ENCODE measurements around the gene POPDC2. TPM values are rescaled to one million over a fixed set of nuclear protein-coding genes. Genes with fewer than 3 reads are reported as not detected.

Gene POPDC2
- total RNA-seq, 2 experiments from 2014 or later = 0.72 to 1.5 TPM

DNA sequence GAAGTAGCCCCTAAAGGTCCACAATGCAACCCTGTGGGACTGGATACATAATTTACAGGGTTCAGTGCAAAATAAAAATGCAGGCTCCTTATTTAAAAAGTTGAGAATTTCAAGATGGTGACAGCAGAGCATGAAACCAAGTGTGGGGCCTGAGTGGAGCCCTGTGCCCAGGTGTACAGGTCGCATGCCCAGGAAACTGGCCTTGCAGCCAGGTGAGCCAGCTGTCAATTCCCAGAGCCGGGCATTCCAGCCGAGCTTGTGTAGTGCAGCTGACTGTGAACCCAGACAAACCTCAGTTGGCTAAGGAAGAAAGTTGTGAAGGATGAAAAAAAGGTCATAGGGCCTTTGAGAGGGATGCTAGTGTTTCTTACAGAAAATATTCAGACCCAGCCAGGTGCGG is 27.6 kb downstream of the POPDC2 start:
- no peak for DNase-seq
- intact Hi-C loops (cut with micrococcal nuclease) = no loop called here
- no peak overlapping the region for H3K4me3 Mint-ChIP-seq

DNA sequence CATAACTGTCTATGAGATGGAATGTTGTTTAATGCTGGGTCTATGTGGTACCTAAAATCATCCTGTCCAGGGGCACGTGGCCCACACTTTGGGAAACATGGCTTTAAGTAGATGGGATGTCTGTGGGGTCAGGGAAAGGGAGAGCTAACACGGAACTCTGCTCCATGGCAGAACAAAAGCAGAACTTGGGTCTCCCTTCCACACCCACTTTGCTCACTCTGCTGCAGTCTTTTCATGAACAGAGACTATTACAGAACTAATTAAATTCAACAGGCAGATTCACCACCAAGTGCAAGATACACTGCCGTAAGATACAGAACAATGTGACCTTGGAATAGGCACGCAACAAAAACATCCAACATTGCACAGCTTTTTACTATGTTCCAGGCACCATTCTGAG is 28.2 kb downstream of the POPDC2 start:
- CTCF ChIA-PET = no interaction called here
- H3K4me1 Mint-ChIP-seq (ENCODE audit: low read depth) = peaks cover 24% of the 10 kb centered on the region
- DNase-seq = no peak
- H3K27me3 Mint-ChIP-seq (ENCODE audit: low read depth) = peaks cover 12% of the 10 kb centered on the region
- intact Hi-C loops (cut with micrococcal nuclease) = no loop called here
- H3K9me3 Mint-ChIP-seq = no peaks in the 10 kb centered on the region
- no peaks in the 10 kb centered on the region for H3K36me3 Mint-ChIP-seq (ENCODE audit: low read depth)
- no peak overlapping the region for H3K4me3 Mint-ChIP-seq
- no peak overlapping the region for H3K27ac Mint-ChIP-seq

More for the DNA sequence above, 27.6 kb downstream of the POPDC2 start:
- H3K9me3 Mint-ChIP-seq = no peaks in the 10 kb centered on the region
- peaks cover 22% of the 10 kb centered on the region for H3K4me1 Mint-ChIP-seq (ENCODE audit: low read depth)
- peaks cover 1% of the 10 kb centered on the region for H3K36me3 Mint-ChIP-seq (ENCODE audit: low read depth)
- CTCF ChIA-PET = no interaction called here
- no peak overlapping the region for H3K27ac Mint-ChIP-seq
- H3K27me3 Mint-ChIP-seq (ENCODE audit: low read depth) = peaks cover 6% of the 10 kb centered on the region

DNA sequence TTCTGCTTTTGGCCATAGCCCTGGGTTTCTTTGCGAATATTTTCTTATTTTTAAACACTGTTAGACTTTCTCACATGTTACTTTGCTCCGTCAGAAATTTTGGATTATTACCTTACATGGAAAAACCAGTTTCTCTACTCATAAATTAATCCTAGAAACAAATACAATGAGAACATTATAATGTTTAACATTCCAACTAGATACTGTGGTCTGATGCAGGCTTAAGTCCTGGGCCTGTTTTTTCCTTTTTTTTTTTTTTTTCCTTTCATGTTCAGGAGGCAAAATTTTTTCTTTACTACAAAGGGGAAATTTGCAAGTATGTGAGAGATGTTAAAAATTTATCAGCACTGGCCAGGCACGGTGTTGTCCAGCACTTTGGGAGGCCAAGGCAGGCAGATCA is 28.9 kb downstream of the POPDC2 start:
- H3K4me3 Mint-ChIP-seq = no peak overlapping the region
- peaks cover 12% of the 10 kb centered on the region for H3K27me3 Mint-ChIP-seq (ENCODE audit: low read depth)
- intact Hi-C loops (cut with micrococcal nuclease) = no loop called here
- no peak overlapping the region for H3K27ac Mint-ChIP-seq
- no peaks in the 10 kb centered on the region for H3K9me3 Mint-ChIP-seq
- no peak for DNase-seq
- no peaks in the 10 kb centered on the region for H3K36me3 Mint-ChIP-seq (ENCODE audit: low read depth)
- peaks cover 24% of the 10 kb centered on the region for H3K4me1 Mint-ChIP-seq (ENCODE audit: low read depth)
- CTCF ChIA-PET = no interaction called here

DNA sequence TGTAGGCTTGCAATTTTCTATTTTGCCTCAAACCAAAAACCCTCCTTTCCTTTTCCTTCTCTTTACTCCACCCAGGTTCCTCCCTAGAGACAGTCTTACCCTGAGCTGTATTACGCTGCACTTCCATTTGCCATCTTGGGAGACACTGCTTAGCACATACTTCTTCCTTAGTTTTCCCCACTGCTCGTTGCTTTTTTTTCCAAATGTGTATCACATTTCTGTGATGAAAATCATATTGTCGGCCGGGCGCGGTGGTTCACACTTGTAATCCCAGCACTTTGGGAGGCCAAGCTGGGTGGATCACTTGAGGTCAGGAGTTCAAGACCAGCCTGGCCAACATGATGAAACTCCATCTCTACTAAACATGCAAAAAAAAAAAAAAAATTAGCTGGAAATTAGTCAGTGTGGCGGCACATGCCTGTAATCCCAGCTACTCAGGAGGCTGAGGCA is 29.5 kb downstream of the POPDC2 start:
- Mint-ChIP-seq H3K36me3 (ENCODE audit: low read depth) (no peaks in the 10 kb centered on the region), H3K4me1 (ENCODE audit: low read depth) (peaks cover 24% of the 10 kb centered on the region), H3K27me3 (ENCODE audit: low read depth) (peaks cover 17% of the 10 kb centered on the region), H3K9me3 (no peaks in the 10 kb centered on the region), H3K4me3 (no peak overlapping the region), H3K27ac (no peak overlapping the region)
- CTCF ChIA-PET = no interaction called here
- DNase-seq = no peak
- intact Hi-C loops (cut with micrococcal nuclease) = no loop called here

DNA sequence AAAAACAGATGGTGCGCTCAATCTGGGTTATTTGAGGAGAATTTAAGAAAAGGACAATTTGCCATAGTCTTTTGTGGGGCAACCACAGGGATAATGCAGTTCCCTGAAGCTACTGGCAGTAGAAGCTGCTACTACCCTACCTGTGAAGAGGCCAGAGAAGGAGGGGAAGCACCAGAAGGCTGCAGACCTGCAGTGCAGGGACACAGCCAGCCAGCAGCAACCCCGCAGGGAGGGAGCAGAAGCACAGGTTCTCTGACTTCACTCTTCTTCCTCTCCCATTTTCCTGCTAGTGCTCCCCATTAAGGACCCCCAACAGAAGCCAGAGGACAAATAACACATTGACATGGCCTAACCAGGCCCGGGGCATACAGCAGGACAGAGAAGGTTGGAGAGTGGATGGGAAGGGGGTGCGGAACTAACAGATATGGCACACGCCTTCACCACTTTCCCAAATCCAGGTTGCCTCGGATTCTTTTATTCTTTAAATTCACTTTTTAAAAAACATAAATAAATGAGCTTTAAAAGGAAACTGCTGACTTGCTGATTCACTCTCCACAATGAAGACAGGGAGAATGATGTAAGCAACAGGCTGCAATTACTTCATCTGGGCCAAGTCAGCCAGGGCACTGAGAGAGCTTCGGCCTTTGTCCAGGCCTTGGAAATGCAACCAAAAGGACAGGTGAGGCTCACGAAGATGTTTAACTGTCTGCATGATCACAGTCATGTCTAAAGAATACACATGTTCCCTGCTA is 30.1 kb downstream of the POPDC2 start:
- Mint-ChIP-seq H3K4me3 (no peak overlapping the region), H3K4me1 (ENCODE audit: low read depth) (peaks cover 24% of the 10 kb centered on the region), H3K27me3 (ENCODE audit: low read depth) (peaks cover 17% of the 10 kb centered on the region), H3K27ac (no peak overlapping the region), H3K9me3 (no peaks in the 10 kb centered on the region), H3K36me3 (ENCODE audit: low read depth) (no peaks in the 10 kb centered on the region)
- intact Hi-C loops (cut with micrococcal nuclease) = no loop called here
- CTCF ChIA-PET = no interaction called here
- DNase-seq = no peak

DNA sequence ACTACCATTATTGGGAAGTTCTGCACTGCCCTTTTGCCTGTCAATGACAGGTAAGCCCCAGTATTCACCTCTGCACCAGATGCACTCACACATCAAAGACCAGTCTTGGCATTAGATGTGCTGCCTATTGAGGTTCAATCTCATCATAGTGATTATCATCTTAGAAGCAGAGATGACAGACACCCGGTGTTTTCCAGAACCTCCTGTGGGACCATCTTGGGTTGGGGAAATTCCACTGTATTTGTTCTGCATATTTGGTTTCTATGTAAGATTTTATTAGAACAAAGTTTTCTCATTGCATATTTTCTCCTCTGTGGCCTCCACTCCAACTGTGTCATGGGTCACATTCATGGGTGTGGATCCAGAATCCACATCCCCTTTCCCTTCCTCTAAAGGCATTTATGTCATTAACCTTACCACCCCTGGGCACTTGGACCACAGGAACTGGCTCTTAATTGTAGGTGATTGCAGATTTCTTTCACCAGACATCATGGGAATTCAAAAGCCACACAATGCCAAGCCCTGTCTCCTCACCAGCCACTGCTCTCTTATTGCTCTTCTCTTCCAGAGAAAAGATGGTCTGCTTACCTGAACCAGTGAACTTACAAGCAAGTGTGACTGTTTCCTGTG is 31.5 kb downstream of the POPDC2 start:
- H3K36me3 Mint-ChIP-seq (ENCODE audit: low read depth) = no peaks in the 10 kb centered on the region
- no peak overlapping the region for H3K27ac Mint-ChIP-seq
- intact Hi-C loops (cut with micrococcal nuclease) = loop anchor here (1.0 kb wide), 1 partner anchor 10 kb away; no protein-coding TSS in a partner anchor
- no peak overlapping the region for H3K4me3 Mint-ChIP-seq
- H3K9me3 Mint-ChIP-seq = no peaks in the 10 kb centered on the region
- no peak for DNase-seq
- peaks cover 17% of the 10 kb centered on the region for H3K27me3 Mint-ChIP-seq (ENCODE audit: low read depth)
- CTCF ChIA-PET = no interaction called here
- peaks cover 24% of the 10 kb centered on the region for H3K4me1 Mint-ChIP-seq (ENCODE audit: low read depth)

DNA sequence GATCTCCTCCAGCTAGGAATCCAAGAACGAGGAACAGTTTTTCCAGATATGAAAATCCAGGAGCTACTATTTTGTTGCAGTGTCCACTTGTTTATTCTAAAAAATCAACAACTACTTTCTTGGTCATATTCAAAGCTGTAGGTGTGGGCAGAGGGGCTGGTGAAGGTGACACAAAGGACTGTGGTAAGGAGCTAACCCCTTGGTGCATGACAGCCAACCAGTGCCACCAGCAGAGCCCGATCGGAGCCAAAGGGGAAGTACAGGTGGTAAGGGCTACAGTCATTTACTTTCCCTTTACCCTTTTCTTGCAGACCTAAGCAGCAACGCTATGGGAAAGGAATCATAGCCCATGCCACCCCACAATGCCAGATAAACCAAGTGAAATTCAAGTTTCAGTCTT is 32.0 kb downstream of the POPDC2 start:
- H3K4me3 Mint-ChIP-seq = no peak overlapping the region
- no peaks in the 10 kb centered on the region for H3K36me3 Mint-ChIP-seq (ENCODE audit: low read depth)
- intact Hi-C loops (cut with micrococcal nuclease) = loop anchor here (1.0 kb wide), 1 partner anchor 11 kb away; no protein-coding TSS in a partner anchor
- H3K27me3 Mint-ChIP-seq (ENCODE audit: low read depth) = peaks cover 17% of the 10 kb centered on the region
- CTCF ChIA-PET = no interaction called here
- peaks cover 24% of the 10 kb centered on the region for H3K4me1 Mint-ChIP-seq (ENCODE audit: low read depth)
- H3K27ac Mint-ChIP-seq = no peak overlapping the region
- no peaks in the 10 kb centered on the region for H3K9me3 Mint-ChIP-seq
- peak; percentile 41 for DNase-seq

DNA sequence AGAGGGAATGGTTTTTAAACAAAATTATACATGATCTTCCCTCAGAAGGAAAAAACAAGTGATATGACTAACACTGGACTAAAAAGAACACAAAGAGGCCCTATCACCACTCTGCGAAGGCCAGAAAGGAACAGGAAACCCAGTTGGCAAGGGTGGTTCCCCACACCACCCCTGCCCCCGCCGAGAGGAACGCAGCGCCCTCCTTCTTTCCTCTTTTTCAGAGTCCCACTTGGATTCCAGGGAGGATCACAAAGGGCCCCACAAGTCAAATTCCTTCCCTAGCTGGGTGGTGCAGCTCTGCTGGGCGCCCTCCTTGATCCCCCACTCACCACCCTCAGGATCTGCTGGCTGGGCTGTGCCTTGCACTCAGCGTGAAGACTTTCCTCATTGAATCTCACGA is 32.9 kb downstream of the POPDC2 start:
- no peak overlapping the region for H3K4me3 Mint-ChIP-seq
- CTCF ChIA-PET = no interaction called here
- H3K9me3 Mint-ChIP-seq = no peaks in the 10 kb centered on the region
- H3K4me1 Mint-ChIP-seq (ENCODE audit: low read depth) = peaks cover 24% of the 10 kb centered on the region
- peak; percentile 30 for DNase-seq
- H3K27ac Mint-ChIP-seq = no peak overlapping the region
- no peaks in the 10 kb centered on the region for H3K36me3 Mint-ChIP-seq (ENCODE audit: low read depth)
- peaks cover 17% of the 10 kb centered on the region for H3K27me3 Mint-ChIP-seq (ENCODE audit: low read depth)
- intact Hi-C loops (cut with micrococcal nuclease) = no loop called here

DNA sequence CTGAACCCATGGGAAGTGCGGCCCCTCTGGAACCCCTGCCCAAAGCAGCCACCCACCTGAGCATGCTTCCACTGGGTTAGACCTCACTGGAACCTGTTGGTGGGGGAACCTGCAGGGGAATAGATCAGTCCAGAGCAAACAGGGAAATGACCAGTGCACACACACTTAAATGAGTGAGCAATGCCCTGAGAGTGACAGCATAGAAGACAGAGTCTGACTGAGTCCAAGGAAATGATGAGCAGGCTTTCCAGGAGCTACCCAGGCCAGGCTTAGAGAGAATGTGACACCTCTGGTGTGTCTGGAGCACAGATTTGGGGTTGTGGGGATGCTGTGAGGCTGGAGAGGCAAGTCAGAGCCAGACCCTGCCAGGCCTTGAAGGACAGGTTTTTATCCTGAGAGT is 34.2 kb downstream of the POPDC2 start:
- Mint-ChIP-seq H3K27ac (no peak overlapping the region), H3K4me1 (ENCODE audit: low read depth) (peaks cover 24% of the 10 kb centered on the region), H3K27me3 (ENCODE audit: low read depth) (peaks cover 14% of the 10 kb centered on the region), H3K9me3 (no peaks in the 10 kb centered on the region), H3K36me3 (ENCODE audit: low read depth) (no peaks in the 10 kb centered on the region), H3K4me3 (no peak overlapping the region)
- intact Hi-C loops (cut with micrococcal nuclease) = loop anchor here (1.0 kb wide), 1 partner anchor 21 kb away; no protein-coding TSS in a partner anchor
- CTCF ChIA-PET = interaction anchor here (0.9 kb wide), 1 partner anchor 27 kb away, joined by 4 read pairs; no protein-coding TSS in a partner anchor
- no peak for DNase-seq

DNA sequence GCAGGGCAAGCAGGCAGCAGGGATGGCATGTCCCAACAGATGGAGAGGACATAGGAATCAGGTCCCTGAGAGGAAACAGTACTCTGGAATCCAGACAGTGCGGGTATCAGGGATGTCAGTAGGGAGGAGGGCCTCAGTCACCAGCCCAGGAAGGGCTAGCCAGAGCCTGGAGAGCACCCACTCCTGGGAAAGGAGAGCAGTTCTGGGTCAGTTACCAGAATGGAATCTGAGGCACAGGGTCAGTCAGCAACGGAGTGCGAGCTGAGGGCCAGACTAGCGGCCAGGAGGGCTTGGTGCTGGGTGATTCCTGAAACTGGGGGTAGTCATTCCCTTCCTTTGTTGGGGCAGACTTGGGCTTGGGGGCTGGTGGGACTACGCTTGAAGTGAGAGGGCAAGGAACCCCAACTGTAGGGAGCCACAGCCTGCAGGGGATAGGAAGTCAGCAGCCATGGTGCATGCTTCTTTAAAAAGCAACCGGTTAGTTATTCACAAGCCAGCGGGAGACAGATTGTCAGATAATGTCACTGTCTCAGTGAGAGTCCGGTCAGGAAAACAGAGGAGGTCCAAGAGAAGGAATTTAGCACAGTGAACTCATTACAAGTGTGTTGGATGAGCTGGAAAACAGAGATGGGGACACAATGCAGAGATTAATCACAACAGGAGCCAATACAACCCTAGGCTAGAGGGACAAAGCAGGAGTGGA is 34.8 kb downstream of the POPDC2 start:
- no peak for DNase-seq
- H3K27ac Mint-ChIP-seq = no peak overlapping the region
- H3K36me3 Mint-ChIP-seq (ENCODE audit: low read depth) = no peaks in the 10 kb centered on the region
- peaks cover 20% of the 10 kb centered on the region for H3K4me1 Mint-ChIP-seq (ENCODE audit: low read depth)
- intact Hi-C loops (cut with micrococcal nuclease) = loop anchor here (1.0 kb wide), 1 partner anchor 20 kb away; no protein-coding TSS in a partner anchor
- no peaks in the 10 kb centered on the region for H3K9me3 Mint-ChIP-seq
- H3K4me3 Mint-ChIP-seq = no peak overlapping the region
- CTCF ChIA-PET = no interaction called here
- peaks cover 14% of the 10 kb centered on the region for H3K27me3 Mint-ChIP-seq (ENCODE audit: low read depth)

DNA sequence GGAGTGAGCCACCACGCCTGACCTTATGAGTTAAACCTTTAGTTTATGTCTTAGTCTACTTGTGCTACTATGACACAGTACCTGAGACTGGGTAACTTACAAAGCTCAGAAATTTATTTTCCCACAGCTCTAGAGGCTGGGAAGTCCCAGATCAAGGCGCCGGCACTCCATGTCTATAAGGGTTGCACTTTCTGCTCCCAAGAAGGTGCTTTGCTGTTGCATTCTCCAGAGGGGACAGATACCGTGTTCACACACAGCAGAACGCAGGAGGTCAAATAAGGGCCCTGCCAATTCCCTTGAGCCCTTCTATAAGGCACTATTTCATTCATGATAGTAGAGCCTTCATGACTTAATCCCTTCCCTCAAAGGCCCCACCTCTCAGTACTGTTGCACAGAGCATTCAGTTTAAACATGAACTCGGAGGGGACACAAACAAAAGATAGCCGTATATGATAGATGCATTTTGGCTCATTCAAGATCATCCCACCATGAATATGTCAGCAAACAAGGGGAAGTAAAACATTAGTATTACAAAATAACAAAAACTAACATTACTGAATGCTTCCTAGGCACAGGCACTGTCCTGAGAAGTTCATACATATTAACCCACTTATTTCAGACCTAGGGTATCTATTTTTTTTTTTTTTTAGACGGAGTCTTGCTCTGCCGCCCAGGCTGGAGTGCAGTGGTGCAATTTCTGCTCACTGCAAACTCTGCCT is 36.2 kb downstream of the POPDC2 start:
- Mint-ChIP-seq H3K4me3 (no peak overlapping the region), H3K4me1 (ENCODE audit: low read depth) (peaks cover 16% of the 10 kb centered on the region), H3K9me3 (no peaks in the 10 kb centered on the region), H3K36me3 (ENCODE audit: low read depth) (no peaks in the 10 kb centered on the region), H3K27me3 (ENCODE audit: low read depth) (peaks cover 14% of the 10 kb centered on the region), H3K27ac (no peak overlapping the region)
- intact Hi-C loops (cut with micrococcal nuclease) = no loop called here
- CTCF ChIA-PET = no interaction called here
- no peak for DNase-seq

DNA sequence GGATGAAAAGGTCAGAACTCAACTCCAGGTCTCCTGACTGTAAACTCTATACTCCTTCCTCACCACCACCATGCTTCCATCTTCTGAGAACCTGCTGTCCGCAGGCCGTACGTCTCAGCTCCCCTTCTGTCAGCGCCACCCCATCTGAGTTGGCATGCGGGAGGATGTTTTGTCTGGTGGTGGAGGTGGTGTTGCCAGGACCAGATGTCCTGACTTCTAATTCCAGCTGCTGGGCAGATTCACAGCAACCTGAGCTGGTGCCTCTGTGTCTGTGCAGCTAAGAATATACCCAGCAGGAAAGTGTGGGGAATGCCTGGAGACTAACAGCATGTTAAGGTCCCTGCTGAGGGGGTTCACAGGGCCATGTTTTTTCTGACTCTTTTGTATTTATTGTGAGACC is 39.5 kb downstream of the POPDC2 start:
- no peaks in the 10 kb centered on the region for H3K4me1 Mint-ChIP-seq (ENCODE audit: low read depth)
- H3K36me3 Mint-ChIP-seq (ENCODE audit: low read depth) = no peaks in the 10 kb centered on the region
- H3K27ac Mint-ChIP-seq = no peak overlapping the region
- intact Hi-C loops (cut with micrococcal nuclease) = no loop called here
- H3K27me3 Mint-ChIP-seq (ENCODE audit: low read depth) = peaks cover 3% of the 10 kb centered on the region
- CTCF ChIA-PET = interaction anchor here (1.5 kb wide), 1 partner anchor 60 kb away, joined by 5 read pairs; no protein-coding TSS in a partner anchor
- no peak overlapping the region for H3K4me3 Mint-ChIP-seq
- H3K9me3 Mint-ChIP-seq = no peaks in the 10 kb centered on the region
- no peak for DNase-seq
